PFSK-1 (cell line): ENCODE results near the gene AANAT.

Source experiments
- POLR2AphosphoS5 ChIP-seq: IDR thresholded peaks from 2 replicates; pipeline ENCODE4 v1.6.1; 2012; ENCODE audit warnings: low read depth, mild to moderate bottlenecking, control low read depth, low read length, moderate library complexity
- REST ChIP-seq, 2 experiments: IDR thresholded peaks; 2 replicates each; pipeline versions ENCODE4 v1.6.1 to v1.8.0; 2011 to 2012; ENCODE audit warnings: low read depth in 2 of 2, low read length in 2 of 2, control low read depth in 1 of 2, inconsistent platforms in 1 of 2, mild to moderate bottlenecking in 1 of 2, moderate library complexity in 1 of 2; ENCODE audit not compliant: insufficient read depth in 1 of 2

GRCh38 chr17:76474894-76475293 is 7.5 kb downstream of the AANAT start:
- TF ChIP-seq POLR2AphosphoS5 = no peak
- no peak for TF ChIP-seq REST (IDR thresholded peaks at IDR 0.05; ENCODE audit: insufficient read depth in 1 of 2, low read depth in 2 of 2, low read length in 2 of 2)
